ENCODE measurements around the gene PRF1.
A peak's percentile ranks its signal among the peaks of the same experiment; 100 is the strongest.

Gene PRF1

GRCh38 chr10:70576803-70577517 is 25.6 kb downstream of the PRF1 start:
- peak; percentile 83 for DNase-seq (ENCODE audit: low spot score)

GRCh38 chr10:70575874-70576802 is 26.4 kb downstream of the PRF1 start:
- peak; percentile 97 for DNase-seq (ENCODE audit: low spot score)

DNA sequence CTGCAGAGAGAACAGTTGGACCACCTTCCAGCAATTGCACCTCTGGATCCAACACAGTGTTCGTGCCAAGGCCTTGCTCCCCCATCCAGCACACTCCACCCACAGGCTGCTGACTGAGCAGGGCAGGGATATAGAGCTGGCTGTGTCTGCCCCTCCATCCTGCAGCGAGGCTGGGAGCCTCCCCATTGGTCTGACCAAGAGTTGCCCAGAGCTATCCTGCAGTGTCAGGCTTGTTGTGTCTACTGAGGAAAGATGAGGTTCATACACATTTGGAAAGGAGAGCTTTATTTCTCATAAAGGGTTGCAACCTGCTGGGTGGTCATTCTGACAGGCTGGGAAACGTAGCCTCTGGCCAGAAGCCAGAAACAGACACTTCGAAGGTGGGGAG is 27.1 kb downstream of the PRF1 start:
- peak; percentile 75 for DNase-seq (ENCODE audit: low spot score)

- DNase-seq (ENCODE audit: low spot score) = no peak
These were observed 28.7 kb downstream of the PRF1 start for GRCh38 chr10:70573599-70574506.

GRCh38 chr10:70571636-70572439 is 30.7 kb downstream of the PRF1 start:
- DNase-seq (ENCODE audit: low spot score) = peak; percentile 77

GRCh38 chr10:70571236-70571635 is 31.3 kb downstream of the PRF1 start:
- DNase-seq (ENCODE audit: low spot score) = no peak

GRCh38 chr10:70568781-70569495 is 33.6 kb downstream of the PRF1 start:
- DNase-seq (ENCODE audit: low spot score) = no peak

GRCh38 chr10:70568113-70568512 is 34.4 kb downstream of the PRF1 start:
- no peak for DNase-seq (ENCODE audit: low spot score)

DNA sequence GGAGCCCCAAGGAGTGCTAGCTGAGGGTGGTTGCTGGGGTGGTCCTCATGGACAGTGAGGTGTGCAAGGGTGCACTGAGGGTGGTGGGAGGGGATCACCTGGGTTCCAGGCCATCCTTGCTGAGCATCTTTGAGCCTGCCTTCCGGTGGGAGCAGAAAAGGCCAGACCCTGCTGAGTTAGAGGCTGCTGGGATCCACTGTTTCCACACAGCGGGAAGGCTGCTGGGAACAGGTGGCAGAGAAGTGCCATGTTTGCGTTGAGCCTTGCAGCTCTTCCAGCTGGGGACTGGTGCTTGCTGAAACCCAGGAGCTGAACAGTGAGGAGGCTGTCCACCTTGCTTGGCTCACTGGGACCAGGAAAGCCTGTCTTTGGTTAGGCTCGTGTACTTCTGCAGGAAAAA is 34.9 kb downstream of the PRF1 start:
- no peak for DNase-seq (ENCODE audit: low spot score)

DNA sequence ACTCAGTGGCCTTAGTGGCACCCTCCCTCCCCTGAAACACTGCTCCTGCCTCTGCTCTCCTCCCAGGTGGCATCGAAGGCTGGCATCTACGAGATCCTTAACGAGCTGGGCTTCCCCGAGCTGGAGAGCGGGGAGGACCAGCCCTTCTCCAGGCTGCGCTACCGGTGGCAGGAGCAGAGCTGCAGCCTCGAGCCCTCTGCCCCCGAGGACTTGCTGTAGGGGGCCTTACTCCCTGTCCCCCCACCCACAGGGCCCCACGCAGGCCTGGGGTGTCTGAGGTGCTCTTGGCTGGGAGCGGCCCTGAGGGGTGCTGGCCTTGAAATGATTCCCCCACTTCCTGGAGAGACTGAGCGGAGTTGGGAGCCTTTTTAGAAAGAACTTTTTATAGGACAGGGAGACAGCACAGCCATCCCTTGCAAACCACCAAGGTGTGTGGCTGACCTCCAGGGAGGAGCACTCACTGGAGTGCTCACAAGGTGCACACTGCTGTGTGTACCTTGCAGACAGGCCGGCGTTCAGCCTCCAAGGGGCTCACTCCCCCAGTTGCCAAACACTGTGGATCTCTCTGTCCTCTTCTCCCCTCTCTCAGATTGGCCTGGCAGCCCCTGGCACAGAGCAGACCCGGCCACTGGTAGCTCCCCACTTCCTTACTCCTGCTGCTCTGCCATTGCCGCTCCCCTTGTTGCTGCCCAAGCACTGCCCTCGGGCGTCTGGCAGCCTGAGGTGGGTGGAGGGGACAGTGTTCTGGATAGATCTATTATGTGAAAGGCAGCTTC is 35.8 kb downstream of the PRF1 start:
- DNase-seq (ENCODE audit: low spot score) = no peak

DNA sequence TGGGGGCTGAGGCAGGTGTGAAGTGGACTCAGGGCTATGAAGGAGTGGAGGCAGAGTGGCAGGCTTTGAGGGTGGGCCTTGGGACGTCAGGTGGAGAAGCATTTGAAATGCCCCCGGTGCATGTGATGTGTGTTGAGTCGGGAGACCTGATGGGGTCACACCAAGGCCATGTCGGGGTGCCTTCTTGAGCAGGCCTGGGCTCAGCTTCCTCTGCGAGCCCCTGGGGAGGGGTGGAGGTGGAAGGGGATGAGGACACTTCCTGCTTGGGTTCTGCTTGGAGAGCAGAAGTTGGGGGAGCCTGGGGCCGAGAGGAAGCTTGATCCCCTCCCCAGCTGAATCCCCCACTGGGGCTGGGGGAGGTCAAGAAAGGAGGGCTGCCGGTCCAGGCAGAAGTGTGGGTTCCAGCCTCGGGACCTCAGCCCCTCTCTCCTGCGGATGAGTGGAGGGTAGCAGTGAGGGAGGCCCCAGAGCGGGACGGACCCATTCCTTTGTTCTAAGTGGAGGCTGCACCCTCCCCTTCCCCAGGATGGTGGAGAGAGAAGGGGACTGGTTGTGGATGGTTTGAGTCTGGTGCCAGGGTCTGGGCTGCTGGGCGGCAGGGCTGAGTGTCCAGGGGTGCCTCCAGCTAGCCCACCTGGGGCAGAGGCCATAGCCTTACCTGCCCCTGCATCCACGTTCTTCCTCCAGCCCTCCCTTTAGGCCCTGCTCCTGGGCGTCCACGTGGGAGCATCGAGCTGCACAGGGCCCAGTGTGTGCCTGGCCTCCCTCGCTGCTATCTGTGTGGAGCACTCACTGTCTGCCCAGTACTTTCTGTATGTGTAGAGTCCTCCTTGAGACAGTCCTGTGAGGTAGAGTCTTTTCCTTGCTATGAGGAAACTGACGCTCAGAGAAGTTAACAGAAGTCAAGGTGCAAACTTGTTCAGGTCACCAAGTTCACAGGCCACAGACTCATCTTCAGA is 36.7 kb downstream of the PRF1 start:
- DNase-seq (ENCODE audit: low spot score) = no peak

DNA sequence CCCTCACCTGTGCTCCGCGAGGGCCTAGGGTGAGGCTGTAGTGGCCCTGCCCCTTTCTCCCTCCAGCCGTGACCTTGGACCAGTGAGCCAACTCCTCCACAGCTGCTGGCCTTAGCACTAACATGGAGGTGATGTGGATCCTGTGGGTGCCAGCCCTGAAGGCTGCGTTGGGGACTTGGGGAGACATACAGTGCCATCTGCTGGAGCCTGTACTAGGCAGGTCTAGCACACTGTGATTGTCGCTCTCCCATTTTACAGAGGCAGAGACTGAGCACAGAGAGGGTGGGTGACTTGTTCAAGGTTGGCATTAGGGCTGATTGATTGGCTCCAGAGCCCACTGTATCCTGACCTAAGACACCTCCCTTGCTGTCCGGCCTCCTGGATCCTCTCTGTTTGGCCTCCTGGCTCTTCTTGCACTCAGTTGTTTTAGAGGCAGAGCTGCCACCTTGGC is 37.6 kb downstream of the PRF1 start:
- DNase-seq (ENCODE audit: low spot score) = no peak

GRCh38 chr10:70564113-70564725 is 38.3 kb downstream of the PRF1 start:
- no peak for DNase-seq (ENCODE audit: low spot score)

GRCh38 chr10:70563230-70563629 is 39.3 kb downstream of the PRF1 start:
- no peak for DNase-seq (ENCODE audit: low spot score)

DNA sequence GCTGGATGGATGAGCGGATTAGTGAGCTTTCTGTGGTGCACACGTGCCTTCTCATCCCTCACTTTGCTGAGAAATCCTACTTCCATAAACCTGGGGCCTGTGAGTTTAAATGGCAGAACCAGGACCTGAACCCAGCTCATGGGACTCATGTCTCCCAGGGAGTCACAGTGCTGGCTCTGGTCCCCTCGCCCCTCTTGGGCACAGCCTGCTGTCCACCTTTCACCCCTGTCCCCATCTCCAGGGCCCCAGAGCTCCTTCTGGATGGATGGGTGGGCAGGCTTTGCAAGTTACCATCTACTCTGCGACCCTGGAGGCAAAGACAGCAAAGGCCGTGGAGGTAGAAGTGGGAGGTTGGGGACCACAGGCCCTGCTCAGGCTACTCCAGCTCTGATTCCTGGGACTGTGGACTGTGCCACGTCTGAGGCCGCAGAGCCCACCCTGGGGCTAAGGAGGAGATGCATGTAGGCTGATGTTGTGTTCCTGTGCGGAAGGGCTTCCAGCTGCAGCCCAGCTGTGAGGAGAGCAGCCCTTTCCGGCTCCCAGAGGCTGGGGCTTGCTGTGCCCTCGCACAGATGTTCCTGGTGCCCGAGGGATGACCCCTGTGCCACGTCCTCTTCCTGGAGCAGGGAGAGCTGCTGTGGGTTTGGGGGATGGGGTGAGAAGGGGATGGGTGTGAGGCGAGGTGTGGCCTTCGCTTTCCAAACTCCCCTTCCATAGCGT is 40.3 kb downstream of the PRF1 start:
- no peak for DNase-seq (ENCODE audit: low spot score)

DNA sequence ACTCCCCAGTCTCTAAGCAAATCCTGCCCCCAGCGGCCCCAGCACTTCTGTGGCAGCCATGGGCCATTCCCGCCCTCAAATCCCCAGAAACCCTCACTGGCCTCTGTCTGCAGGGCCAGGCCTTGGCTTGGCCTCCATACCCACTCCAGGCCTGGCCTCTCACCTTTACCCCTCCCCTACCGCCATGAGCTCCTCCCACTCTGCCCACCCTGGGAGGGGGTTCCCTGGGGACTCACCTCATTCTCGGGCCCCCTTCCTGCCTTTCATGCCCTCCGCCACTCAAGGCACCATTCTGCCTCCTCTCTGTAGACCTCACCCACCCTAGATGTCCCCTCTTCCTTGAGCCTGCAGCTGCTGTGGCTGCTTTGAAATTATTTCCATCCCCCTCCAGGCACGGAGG is 41.0 kb downstream of the PRF1 start:
- no peak for DNase-seq (ENCODE audit: low spot score)

DNA sequence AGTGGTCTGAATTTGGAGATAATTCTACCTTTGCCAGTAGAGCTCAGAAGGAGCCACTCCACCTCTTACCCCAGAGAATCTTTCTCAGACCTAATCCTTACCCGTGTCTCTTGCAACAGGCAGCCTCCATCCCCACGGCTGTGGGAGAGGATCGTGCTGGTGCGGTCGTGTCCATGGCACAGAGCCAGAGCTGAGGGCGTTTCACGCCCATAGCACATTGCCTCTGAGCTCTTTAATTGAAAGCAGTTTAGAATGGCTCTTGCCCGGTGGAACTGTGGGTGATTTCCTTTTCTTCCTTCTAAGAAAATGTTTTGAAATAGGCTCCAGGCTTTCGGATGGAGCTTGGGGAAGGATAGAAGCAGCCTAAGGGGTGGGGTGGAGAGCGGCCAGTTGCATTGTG is 41.5 kb downstream of the PRF1 start:
- no peak for DNase-seq (ENCODE audit: low spot score)

- no peak for DNase-seq (ENCODE audit: low spot score)
These were observed 42.0 kb downstream of the PRF1 start for GRCh38 chr10:70560511-70560941.
